ENCODE measurements around the gene PC. TPM values are rescaled to one million over a fixed set of nuclear protein-coding genes. Genes with fewer than 3 reads are reported as not detected.
"Not testable (repeated sequence)": the region's sequence is repeated elsewhere in the genome, so short reads cannot be mapped to it uniquely, and the experiment has no call there.

PC gene, protein sequence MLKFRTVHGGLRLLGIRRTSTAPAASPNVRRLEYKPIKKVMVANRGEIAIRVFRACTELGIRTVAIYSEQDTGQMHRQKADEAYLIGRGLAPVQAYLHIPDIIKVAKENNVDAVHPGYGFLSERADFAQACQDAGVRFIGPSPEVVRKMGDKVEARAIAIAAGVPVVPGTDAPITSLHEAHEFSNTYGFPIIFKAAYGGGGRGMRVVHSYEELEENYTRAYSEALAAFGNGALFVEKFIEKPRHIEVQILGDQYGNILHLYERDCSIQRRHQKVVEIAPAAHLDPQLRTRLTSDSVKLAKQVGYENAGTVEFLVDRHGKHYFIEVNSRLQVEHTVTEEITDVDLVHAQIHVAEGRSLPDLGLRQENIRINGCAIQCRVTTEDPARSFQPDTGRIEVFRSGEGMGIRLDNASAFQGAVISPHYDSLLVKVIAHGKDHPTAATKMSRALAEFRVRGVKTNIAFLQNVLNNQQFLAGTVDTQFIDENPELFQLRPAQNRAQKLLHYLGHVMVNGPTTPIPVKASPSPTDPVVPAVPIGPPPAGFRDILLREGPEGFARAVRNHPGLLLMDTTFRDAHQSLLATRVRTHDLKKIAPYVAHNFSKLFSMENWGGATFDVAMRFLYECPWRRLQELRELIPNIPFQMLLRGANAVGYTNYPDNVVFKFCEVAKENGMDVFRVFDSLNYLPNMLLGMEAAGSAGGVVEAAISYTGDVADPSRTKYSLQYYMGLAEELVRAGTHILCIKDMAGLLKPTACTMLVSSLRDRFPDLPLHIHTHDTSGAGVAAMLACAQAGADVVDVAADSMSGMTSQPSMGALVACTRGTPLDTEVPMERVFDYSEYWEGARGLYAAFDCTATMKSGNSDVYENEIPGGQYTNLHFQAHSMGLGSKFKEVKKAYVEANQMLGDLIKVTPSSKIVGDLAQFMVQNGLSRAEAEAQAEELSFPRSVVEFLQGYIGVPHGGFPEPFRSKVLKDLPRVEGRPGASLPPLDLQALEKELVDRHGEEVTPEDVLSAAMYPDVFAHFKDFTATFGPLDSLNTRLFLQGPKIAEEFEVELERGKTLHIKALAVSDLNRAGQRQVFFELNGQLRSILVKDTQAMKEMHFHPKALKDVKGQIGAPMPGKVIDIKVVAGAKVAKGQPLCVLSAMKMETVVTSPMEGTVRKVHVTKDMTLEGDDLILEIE
- total RNA-seq: 10 to 100 TPM in 3 of 4 donors, 1 to 10 TPM in 1; 7.3 to 22.5 (median 17.4) TPM

DNA sequence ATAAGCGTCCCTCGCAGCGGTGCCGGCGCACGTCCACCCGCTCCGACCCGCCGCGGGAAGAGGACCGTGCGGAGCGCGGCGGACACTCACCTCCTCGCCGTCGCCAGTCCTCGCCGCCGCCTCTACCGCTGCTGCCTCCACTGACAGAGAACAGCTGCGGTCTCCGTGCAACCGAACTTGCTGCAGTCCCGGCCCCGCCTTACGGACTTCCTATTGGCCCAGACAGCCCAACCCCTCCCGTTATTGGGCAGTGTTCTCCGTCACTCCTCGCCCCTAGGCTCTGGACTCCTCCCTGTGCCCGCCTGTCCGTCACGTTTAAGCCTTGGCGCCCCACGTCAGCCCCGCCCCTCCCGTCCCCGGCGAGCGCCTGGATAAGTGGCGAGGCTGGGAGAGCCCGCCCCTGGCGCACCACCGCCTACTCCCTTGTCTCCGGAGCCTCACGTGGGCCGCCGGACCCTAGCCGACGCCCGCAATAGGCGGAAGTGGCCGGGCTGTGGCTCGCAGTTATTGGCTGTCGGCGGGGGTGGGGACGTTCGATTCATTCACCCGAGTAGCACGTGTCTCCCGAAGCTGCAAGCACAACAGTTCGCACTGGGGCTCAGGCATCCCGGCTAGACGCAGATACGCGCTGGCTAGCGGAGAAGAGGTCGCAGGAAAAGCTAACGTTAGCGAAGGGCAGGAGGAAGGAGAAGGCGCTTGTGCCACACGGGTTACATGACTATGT is at the start of gene PC:
Gene PC, minus strand, starts transcription at position 152 of the 724 bp plus-strand sequence. CDS start 86,224 bp downstream, outside the sequence.
- intact Hi-C loops (cut with DNase I; ENCODE audit: low total_unique reads): no loop called here
- no peak for TF ChIP-seq POLR2A (IDR thresholded peaks at IDR 0.05)
- TF ChIP-seq, protein P1, sequence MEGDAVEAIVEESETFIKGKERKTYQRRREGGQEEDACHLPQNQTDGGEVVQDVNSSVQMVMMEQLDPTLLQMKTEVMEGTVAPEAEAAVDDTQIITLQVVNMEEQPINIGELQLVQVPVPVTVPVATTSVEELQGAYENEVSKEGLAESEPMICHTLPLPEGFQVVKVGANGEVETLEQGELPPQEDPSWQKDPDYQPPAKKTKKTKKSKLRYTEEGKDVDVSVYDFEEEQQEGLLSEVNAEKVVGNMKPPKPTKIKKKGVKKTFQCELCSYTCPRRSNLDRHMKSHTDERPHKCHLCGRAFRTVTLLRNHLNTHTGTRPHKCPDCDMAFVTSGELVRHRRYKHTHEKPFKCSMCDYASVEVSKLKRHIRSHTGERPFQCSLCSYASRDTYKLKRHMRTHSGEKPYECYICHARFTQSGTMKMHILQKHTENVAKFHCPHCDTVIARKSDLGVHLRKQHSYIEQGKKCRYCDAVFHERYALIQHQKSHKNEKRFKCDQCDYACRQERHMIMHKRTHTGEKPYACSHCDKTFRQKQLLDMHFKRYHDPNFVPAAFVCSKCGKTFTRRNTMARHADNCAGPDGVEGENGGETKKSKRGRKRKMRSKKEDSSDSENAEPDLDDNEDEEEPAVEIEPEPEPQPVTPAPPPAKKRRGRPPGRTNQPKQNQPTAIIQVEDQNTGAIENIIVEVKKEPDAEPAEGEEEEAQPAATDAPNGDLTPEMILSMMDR (IDR thresholded peaks at IDR 0.05): no peak
- WGBS, 2 donors: 0% methylated on average over 40 to 54 of the region's 74 CpGs
- peak within 1 kb of the TSS; percentile 44 for H3K4me3 ChIP-seq (ENCODE audit: low read depth, poor library complexity, severe bottlenecking)
- peak; percentile 99 to 100 for DNase-seq (ENCODE audit: low spot score in 2 of 2)

DNA sequence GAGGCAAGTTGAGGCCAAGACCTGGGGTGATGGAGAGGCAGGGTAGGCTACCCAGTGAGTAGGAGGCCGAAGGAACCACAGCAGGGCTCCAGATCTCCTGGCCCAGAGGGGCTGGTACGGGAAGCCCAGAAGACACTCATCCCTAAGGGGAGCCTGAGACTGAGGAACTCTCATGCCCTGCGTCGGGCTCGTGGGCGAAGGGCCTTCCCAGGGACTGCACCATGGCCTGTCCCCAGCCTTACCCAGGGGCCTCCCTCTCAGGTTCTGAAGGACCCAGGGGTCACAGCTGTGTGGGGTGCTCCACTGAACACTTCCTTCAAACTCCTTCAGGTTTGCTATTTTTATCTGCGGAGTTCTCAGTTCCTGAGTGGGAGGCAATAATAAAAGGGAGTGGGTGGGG is 48.9 kb upstream of the PC start:
- no peak overlapping the region for H3K4me3 ChIP-seq (ENCODE audit: low read depth, poor library complexity, severe bottlenecking)
- 95 to 97% methylated on average over 7 of the region's 7 CpGs for WGBS, 2 donors
- no peak for DNase-seq (ENCODE audit: low spot score in 2 of 2)
- TF ChIP-seq, protein P1 (IDR thresholded peaks at IDR 0.05): no peak
- TF ChIP-seq POLR2A (IDR thresholded peaks at IDR 0.05): no peak
- intact Hi-C loops (cut with DNase I; ENCODE audit: low total_unique reads): no loop called here

DNA sequence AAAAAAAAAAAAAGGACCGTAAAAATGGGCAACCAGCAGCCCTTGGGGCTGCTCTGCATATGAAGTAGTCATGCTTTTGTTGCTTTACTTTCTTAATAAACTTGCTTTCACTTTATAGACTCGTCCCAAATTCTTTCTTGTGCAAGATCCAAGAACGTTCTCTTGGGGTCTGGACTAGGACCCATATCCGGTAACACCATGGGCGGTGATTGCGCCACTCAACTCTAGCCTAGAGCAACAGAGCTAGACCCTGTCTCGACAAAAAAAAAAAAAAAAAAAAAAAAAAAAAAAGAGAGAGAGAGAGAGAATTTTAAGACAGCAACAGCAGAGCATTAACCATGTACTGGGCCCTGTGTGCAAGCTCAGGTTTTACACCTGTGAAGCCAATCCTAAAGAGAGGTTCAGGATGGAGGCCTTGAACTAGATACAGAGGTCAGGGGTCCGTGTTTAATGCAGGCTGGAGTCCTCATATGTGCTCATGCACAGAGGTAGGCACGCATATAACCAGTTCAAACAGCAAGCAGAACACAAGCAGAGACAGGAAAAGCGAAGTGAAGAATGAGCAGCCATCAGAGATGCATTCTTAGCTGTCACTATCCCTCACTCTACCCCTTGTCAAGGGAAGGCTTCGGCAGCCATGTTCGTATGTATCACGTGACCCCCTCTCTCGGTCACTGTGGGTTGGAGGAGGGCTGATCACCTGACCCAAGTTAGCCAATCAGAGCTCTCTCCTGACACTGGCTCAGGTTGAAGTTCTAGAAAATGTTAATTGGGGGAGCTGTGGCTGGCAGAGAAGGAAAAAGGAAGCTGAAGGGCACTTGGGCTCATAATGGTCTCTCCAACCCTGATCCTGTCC is 48.1 kb upstream of the PC start:
- DNase-seq (ENCODE audit: low spot score in 2 of 2): no peak
- TF ChIP-seq POLR2A (IDR thresholded peaks at IDR 0.05): no peak
- TF ChIP-seq, protein P1 (IDR thresholded peaks at IDR 0.05): no peak
- intact Hi-C loops (cut with DNase I; ENCODE audit: low total_unique reads): no loop called here
- no peak overlapping the region for H3K4me3 ChIP-seq (ENCODE audit: low read depth, poor library complexity, severe bottlenecking)
- WGBS, 2 donors: 66 to 80% methylated on average over 14 of the region's 14 CpGs

DNA sequence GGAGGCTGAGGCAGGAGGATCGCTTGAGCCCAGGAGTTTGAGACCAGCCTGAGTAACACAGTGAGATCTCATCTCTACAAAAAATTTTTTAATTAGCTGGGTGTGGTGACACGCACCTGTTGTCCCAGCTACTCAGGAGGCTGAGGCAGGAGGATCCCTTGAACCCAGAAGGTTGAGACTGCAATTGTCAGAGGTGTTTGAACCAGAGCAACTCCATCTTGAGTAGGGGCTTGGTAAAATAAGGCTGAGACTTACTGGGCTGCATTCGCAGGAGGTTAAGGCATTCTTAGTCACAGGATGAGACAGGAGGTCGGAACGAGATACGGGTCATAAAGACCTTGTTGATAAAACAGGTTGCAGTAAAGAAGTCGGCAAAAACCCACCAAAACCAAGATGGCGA is 47.0 kb upstream of the PC start:
- DNase-seq (ENCODE audit: low spot score in 2 of 2); H3K4me3 ChIP-seq (ENCODE audit: low read depth, poor library complexity, severe bottlenecking); intact Hi-C loops (cut with DNase I; ENCODE audit: low total_unique reads): not testable (repeated sequence)
- WGBS, 2 donors: 91 to 97% methylated on average over 8 of the region's 8 CpGs

DNA sequence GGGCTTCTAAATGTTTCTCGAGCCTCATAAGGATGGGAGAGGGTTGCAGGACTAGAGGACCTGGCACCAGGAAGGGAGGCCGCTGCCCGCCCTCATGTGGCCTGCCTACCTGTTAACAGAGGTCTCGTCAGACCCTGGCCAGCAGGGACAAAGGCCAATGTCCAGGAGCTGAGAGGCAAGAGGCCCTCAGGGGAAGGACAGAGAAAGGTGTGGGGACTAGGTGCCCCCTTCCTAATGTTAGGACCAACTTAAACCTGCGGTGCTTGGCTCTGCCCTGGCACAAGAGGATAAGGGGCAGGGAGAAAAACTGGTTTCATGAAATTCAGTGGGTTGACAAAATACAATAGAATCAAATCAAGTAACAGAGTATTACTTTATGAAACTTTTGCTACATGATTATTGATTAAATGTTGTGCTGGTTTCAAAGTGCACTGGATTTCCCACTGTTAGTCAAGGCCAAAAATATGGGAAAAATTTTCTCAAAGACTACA is 44.8 kb upstream of the PC start:
- intact Hi-C loops (cut with DNase I; ENCODE audit: low total_unique reads): no loop called here
- no peak for DNase-seq (ENCODE audit: low spot score in 2 of 2)
- no peak overlapping the region for H3K4me3 ChIP-seq (ENCODE audit: low read depth, poor library complexity, severe bottlenecking)
- TF ChIP-seq POLR2A (IDR thresholded peaks at IDR 0.05): no peak
- TF ChIP-seq, protein P1 (IDR thresholded peaks at IDR 0.05): no peak
- WGBS, 2 donors: 83 to 95% methylated on average over 5 of the region's 5 CpGs

All from lower leg skin (tissue), 4 donors.